Hepatocyte (in vitro differentiated cells): ENCODE measurements around the gene MSRB1.
"Not testable (repeated sequence)": the region's sequence is repeated elsewhere in the genome, so short reads cannot be mapped to it uniquely, and the experiment has no call there.

Experiments
- EZH2phosphoT487 ChIP-seq: fragments of 200-600 bp; sonication (generic); IDR thresholded peaks from one replicate; pipeline ENCODE4 v1.6.1; 2018; ENCODE audit warnings: antibody characterized with exemption, mild to moderate bottlenecking, low read depth, moderate library complexity; ENCODE audit not compliant: unreplicated experiment, severe bottlenecking
- TF ChIP-seq, protein P1 (sequence below): fragments of 200-600 bp; sonication (generic); IDR thresholded peaks from 2 replicates; pipeline ENCODE4 v1.5.1; 2016; ENCODE audit warnings: antibody characterized with exemption, mild to moderate bottlenecking; ENCODE audit not compliant: poor library complexity

DNA sequence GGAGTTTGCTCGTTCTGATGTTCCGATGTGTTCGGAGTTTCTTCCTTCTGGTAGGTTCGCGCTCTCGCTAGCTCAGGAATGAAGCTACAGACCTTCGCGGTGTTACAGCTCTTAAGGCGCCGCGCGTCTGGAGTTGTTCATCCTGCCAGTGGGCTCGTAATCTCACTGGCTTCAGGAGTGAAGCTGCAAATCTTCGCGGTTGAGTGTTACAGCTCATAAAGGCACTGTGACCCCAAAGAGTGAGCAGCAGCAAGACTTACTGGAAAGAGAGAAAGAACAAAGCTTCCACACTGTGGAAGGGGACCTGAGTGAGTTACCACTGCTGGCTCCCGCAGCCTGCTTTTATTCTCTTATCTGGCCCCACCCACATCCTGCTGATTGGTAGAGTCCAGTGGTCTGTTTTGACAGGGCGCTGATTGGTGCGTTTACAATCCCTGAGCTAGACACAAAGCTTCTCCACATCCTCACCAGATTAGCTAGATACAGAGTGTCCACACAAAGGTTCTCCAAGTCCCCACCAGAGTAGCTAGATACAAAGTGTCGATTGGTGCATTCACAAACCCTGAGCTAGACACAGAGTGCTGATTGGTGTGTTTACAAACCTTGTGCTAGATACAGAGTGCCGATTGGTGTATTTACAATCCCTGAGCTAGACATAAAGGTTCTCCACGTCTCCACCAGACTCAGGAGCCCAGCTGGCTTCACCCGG, 14.6 kb upstream of the MSRB1 start:
- TF ChIP-seq, protein P1, sequence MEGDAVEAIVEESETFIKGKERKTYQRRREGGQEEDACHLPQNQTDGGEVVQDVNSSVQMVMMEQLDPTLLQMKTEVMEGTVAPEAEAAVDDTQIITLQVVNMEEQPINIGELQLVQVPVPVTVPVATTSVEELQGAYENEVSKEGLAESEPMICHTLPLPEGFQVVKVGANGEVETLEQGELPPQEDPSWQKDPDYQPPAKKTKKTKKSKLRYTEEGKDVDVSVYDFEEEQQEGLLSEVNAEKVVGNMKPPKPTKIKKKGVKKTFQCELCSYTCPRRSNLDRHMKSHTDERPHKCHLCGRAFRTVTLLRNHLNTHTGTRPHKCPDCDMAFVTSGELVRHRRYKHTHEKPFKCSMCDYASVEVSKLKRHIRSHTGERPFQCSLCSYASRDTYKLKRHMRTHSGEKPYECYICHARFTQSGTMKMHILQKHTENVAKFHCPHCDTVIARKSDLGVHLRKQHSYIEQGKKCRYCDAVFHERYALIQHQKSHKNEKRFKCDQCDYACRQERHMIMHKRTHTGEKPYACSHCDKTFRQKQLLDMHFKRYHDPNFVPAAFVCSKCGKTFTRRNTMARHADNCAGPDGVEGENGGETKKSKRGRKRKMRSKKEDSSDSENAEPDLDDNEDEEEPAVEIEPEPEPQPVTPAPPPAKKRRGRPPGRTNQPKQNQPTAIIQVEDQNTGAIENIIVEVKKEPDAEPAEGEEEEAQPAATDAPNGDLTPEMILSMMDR, result not testable (repeated sequence)
- TF ChIP-seq EZH2phosphoT487, result not testable (repeated sequence)
